SK-N-SH treated with all-trans-retinoic acid at 6 μM for 48 hours (cell line): ENCODE results near the gene UBE2G1.

Source experiments
- BACH2 ChIP-seq: fragments of 250-450 bp; sonication (Bioruptor Pico); IDR thresholded peaks from 2 replicates; pipeline ENCODE4 v1.9.0; 2021; ENCODE audit warnings: mild to moderate bottlenecking, borderline replicate concordance
- ISL1 ChIP-seq: fragments of 250-450 bp; sonication (Bioruptor Pico); IDR thresholded peaks from 2 replicates; pipeline ENCODE4 v2.1.2; 2022; ENCODE audit warnings: mild to moderate bottlenecking, moderate library complexity
- ZFP3 ChIP-seq: fragments of 250-450 bp; sonication (Bioruptor Pico); IDR thresholded peaks from 2 replicates; pipeline ENCODE4 v1.5.0; 2020; ENCODE audit warnings: mild to moderate bottlenecking, moderate library complexity

DNA sequence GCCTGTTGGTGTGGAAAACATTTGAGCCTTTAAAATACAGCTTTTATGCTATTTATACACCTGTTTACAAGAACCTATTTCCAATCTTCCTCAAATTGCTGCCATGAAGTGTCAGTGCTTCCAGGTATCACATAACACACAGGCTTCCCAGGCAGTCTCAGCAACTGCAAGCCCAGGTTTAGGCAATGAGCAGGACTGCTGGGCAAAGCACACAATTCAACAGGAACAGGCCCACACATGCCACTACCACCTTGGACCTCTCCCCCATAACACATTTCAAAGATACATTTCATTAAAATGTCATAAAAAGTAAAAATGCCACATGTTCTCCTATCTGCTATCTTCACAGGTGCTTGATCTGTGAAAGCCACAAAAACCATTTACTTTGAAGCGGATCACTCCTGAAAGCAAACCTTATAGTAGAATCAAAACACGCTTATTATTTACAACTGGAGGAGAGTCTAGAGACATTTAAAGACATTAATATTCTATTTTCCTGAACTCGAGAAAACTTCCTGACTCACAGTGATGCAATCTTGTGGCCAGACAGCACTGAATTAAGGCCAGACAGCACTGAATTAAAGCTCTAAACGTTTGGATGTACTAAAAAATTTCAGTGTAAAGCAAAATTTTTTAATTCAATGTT is 134.2 kb downstream of the UBE2G1 start:
- no peak for TF ChIP-seq ZFP3 (CRISPR knock-in tag)
- no peak for TF ChIP-seq BACH2
- peak; percentile 47 for TF ChIP-seq ISL1 (CRISPR knock-in tag)
